Caco-2 (cell line): Measurements from ENCODE around the gene SYNJ1. TPM values are rescaled to one million over a fixed set of nuclear protein-coding genes. Genes with fewer than 3 reads are reported as not detected.
A peak's percentile ranks its signal among the peaks of the same experiment; 100 is the strongest.

Source experiments
- BruUV-seq: library from RNA; stranded (reverse); fragments of 400-500 nt; replicated peaks from 2 replicates; lab custom pipeline; 2021; lab: Mats Ljungman, UMichigan
- CTCF ChIA-PET: fragments of 300-600 bp; sonication (Branson Sonifier 250); formaldehyde crosslinking; loops from one replicate; lab custom pipeline; 2022; ENCODE audit warnings: antibody characterized with exemption; lab: Charles Lee
- POLR2A ChIA-PET: fragments of 300-600 bp; sonication (Branson Sonifier 250); formaldehyde crosslinking; loops from one replicate; lab custom pipeline; 2022; ENCODE audit warnings: antibody characterized with exemption; lab: Charles Lee
- DNase-seq, 2 experiments: peaks; one replicate each; pipeline versions ENCODE4 v3.0.0 to v3.0.0-alpha.2; 2020 to 2022
- H3K27me3 ChIP-seq: replicated peaks from 2 replicates; pipeline ENCODE4 v1.6.0; 2011; ENCODE audit warnings: low read length; ENCODE audit not compliant: control insufficient read depth, insufficient read depth
- H3K36me3 ChIP-seq: 2 replicates; pipeline ENCODE4 v1.5.1; 2011; ENCODE audit warnings: low read length; ENCODE audit not compliant: control insufficient read depth, insufficient read depth
- H3K4me1 ChIP-seq: fragments of 250-450 bp; sonication (Bioruptor Pico); 2 replicates; pipeline ENCODE4 v1.5.1; 2020; ENCODE audit warnings: mild to moderate bottlenecking
- H3K4me3 ChIP-seq: 2 replicates; pipeline ENCODE4 v1.5.1; 2011; ENCODE audit warnings: low read depth, mild to moderate bottlenecking, control low read depth, low read length
- H3K9me3 ChIP-seq: fragments of 250-450 bp; sonication (Bioruptor Pico); 2 replicates; pipeline ENCODE4 v1.5.1; 2020; ENCODE audit warnings: mild to moderate bottlenecking, moderate library complexity
- H3K27ac Mint-ChIP-seq: one replicate; pipeline ENCODE4 v1.8.0; 2022; ENCODE audit warnings: mixed read lengths; ENCODE audit not compliant: unreplicated experiment
- H3K27me3 Mint-ChIP-seq: one replicate; pipeline ENCODE4 v1.8.0; 2022; ENCODE audit warnings: mixed read lengths; ENCODE audit not compliant: insufficient read depth, unreplicated experiment
- H3K36me3 Mint-ChIP-seq: one replicate; pipeline ENCODE4 v1.8.0; 2022; ENCODE audit warnings: mild to moderate bottlenecking, mixed read lengths; ENCODE audit not compliant: insufficient read depth, unreplicated experiment
- H3K4me1 Mint-ChIP-seq: one replicate; pipeline ENCODE4 v1.8.0; 2022; ENCODE audit warnings: low read depth, mixed read lengths; ENCODE audit not compliant: unreplicated experiment
- H3K4me3 Mint-ChIP-seq: one replicate; pipeline ENCODE4 v1.8.0; 2022; ENCODE audit warnings: mild to moderate bottlenecking, moderate library complexity, mixed read lengths; ENCODE audit not compliant: unreplicated experiment
- H3K9me3 Mint-ChIP-seq: one replicate; pipeline ENCODE4 v1.8.0; 2022; ENCODE audit warnings: mixed read lengths; ENCODE audit not compliant: unreplicated experiment
- intact Hi-C: fragments of 100-400 bp; cut with micrococcal nuclease; formaldehyde crosslinking; loops from one replicate; pipeline ENCODE4 v1.10.0; 2022; ENCODE audit not compliant: unreplicated experiment
- total RNA-seq: library from RNA; stranded (reverse); gene quantifications from 2 replicates; pipeline ENCODE4 v1.2.3, GENCODE V29; 2022
- TF ChIP-seq, protein P1 (sequence below), 2 experiments: fragments of 200-600 bp in 1 of 2; IDR thresholded peaks; 1 replicate in 1 of 2; 2 replicates in 1 of 2; pipeline versions ENCODE4 v1.5.1 to v1.8.0; 2011 to 2022; ENCODE audit warnings: antibody characterized with exemption in 1 of 2, control low read depth in 1 of 2, inconsistent platforms in 1 of 2, low read depth in 1 of 2, low read length in 1 of 2, mild to moderate bottlenecking in 1 of 2, moderate library complexity in 1 of 2; ENCODE audit not compliant: insufficient read depth in 1 of 2, severe bottlenecking in 1 of 2, unreplicated experiment in 1 of 2

The SYNJ1 gene
- total RNA-seq, 1 experiment from 2014 or later: 8.3 TPM

DNA sequence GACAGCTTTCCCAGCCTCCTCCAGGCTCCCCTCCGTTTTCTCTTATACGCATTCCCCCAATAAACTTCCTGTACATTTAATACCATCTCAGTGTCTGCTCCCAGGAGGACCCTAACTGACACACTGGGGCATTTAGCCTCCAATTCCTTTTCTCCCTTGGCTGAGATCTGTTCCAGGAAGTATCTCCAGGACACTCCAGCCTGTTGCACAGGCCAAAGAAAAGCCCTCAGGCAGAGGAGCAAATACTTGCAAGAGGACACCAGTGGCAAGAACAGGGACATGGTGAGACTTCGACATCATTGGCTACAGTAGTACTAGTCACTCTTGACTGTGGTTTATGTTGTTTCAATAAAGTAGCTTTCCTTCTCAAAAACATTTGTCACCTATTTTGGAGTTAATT, 4.7 kb upstream of the SYNJ1 start:
- Histone ChIP-seq H3K9me3 (no peaks in the 10 kb centered on the region), H3K27me3 (no peaks in the 10 kb centered on the region), H3K36me3 (no peaks in the 10 kb centered on the region), H3K4me3 (no peak overlapping the region), H3K4me1 (peaks cover 4% of the 10 kb centered on the region; the same call in 1 of the 2 replicates)
- intact Hi-C loops: no loop called here
- ChIA-PET POLR2A (no interaction called here), CTCF (no interaction called here)
- Mint-ChIP-seq H3K4me1 (no peaks in the 10 kb centered on the region), H3K36me3 (peaks cover 36% of the 10 kb centered on the region), H3K9me3 (no peaks in the 10 kb centered on the region), H3K27me3 (no peaks in the 10 kb centered on the region), H3K4me3 (no peak overlapping the region), H3K27ac (peak overlapping the region; percentile 12)
- TF ChIP-seq, protein P1, sequence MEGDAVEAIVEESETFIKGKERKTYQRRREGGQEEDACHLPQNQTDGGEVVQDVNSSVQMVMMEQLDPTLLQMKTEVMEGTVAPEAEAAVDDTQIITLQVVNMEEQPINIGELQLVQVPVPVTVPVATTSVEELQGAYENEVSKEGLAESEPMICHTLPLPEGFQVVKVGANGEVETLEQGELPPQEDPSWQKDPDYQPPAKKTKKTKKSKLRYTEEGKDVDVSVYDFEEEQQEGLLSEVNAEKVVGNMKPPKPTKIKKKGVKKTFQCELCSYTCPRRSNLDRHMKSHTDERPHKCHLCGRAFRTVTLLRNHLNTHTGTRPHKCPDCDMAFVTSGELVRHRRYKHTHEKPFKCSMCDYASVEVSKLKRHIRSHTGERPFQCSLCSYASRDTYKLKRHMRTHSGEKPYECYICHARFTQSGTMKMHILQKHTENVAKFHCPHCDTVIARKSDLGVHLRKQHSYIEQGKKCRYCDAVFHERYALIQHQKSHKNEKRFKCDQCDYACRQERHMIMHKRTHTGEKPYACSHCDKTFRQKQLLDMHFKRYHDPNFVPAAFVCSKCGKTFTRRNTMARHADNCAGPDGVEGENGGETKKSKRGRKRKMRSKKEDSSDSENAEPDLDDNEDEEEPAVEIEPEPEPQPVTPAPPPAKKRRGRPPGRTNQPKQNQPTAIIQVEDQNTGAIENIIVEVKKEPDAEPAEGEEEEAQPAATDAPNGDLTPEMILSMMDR (IDR thresholded peaks at IDR 0.05; ENCODE audit: insufficient read depth in 1 of 2, low read depth in 1 of 2, low read length in 1 of 2, severe bottlenecking in 1 of 2, unreplicated experiment in 1 of 2): no peak
- no TSS peak for BruUV-seq
- DNase-seq: no peak

DNA sequence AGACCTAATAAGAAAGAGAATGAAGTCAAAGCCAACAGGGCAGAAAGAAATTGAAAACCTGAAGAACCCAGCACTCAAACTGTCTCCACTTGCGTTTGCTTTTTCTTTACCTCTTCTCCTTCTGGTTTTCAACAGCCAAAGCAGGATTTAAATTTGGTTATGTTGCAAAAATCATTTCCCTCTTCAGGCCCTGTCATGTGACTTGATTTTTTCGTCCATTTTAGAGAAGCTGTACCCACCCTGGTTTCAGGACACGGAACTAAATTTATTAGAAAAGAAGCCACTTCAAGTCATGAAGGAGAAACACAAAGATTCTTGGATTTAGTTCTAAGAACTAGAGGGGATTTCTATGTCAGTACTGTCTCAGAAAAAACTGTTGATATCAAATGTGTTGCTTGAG, 1.0 kb upstream of the SYNJ1 start:
- TF ChIP-seq, protein P1 (IDR thresholded peaks at IDR 0.05; ENCODE audit: insufficient read depth in 1 of 2, low read depth in 1 of 2, low read length in 1 of 2, severe bottlenecking in 1 of 2, unreplicated experiment in 1 of 2): no peak
- Histone ChIP-seq H3K36me3 (no peaks in the 10 kb centered on the region), H3K4me3 (peak overlapping the region; percentile 97), H3K9me3 (no peaks in the 10 kb centered on the region), H3K4me1 (peaks cover 4% of the 10 kb centered on the region; the same call in 1 of the 2 replicates), H3K27me3 (no peaks in the 10 kb centered on the region)
- Mint-ChIP-seq H3K4me3 (peak overlapping the region; percentile 99), H3K36me3 (peaks cover 27% of the 10 kb centered on the region), H3K9me3 (no peaks in the 10 kb centered on the region), H3K27me3 (no peaks in the 10 kb centered on the region), H3K27ac (peak overlapping the region; percentile 91), H3K4me1 (peaks cover under 1% of the 10 kb centered on the region)
- no peak for DNase-seq
- ChIA-PET CTCF (interaction anchor here (1.3 kb wide), 1 partner anchor 42 kb away, joined by 6 read pairs; the partner anchor contains the start of gene PAXBP1), POLR2A (interaction anchor here (0.6 to 1.3 kb wide), 3 partner anchors 19 to 43 kb away, joined by 3 to 7 read pairs (median 6); partner anchors contain the start of gene PAXBP1)
- intact Hi-C loops: loop anchor here (1.0 kb wide), 1 partner anchor 43 kb away; no protein-coding TSS in a partner anchor
- BruUV-seq: TSS peak; percentile 74

DNA sequence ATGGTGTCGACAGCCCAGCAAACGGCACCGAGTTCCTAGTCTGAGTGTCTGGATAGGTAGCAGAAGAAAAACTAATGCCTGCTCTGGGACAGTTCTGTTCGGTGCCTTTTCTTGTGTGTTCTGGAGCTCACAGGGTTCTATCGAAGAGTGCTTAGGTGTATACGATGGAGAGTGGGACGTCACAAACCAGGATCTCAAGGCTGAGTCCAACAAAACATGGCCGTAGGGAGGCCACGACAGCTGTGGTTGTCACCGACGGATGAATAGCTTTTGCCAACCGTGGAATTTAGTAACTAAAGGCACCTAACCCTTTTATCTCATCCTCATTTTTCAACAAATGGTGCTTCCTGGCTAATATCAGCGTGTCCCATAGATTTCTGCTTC, 635 bp upstream of the SYNJ1 start:
- intact Hi-C loops: loop anchor here (1.0 kb wide), 1 partner anchor 44 kb away; no protein-coding TSS in a partner anchor
- Histone ChIP-seq H3K9me3 (no peaks in the 10 kb centered on the region), H3K4me1 (peaks cover 4% of the 10 kb centered on the region; the same call in 1 of the 2 replicates), H3K27me3 (no peaks in the 10 kb centered on the region), H3K36me3 (no peaks in the 10 kb centered on the region), H3K4me3 (peak overlapping the region; percentile 97)
- peak overlapping the region; percentile 99 for H3K4me3 Mint-ChIP-seq
- H3K9me3 Mint-ChIP-seq: no peaks in the 10 kb centered on the region
- CTCF ChIA-PET: interaction anchor here (1.3 kb wide), 1 partner anchor 43 kb away, joined by 6 read pairs; the partner anchor contains the start of gene PAXBP1
- peaks cover 5% of the 10 kb centered on the region for H3K4me1 Mint-ChIP-seq
- H3K27ac Mint-ChIP-seq: peak overlapping the region; percentile 91
- DNase-seq: no peak
- POLR2A ChIA-PET: interaction anchor here (0.6 to 1.3 kb wide), 4 partner anchors 8 to 43 kb away, joined by 3 to 7 read pairs (median 4); partner anchors contain the start of gene PAXBP1
- BruUV-seq: no TSS peak
- TF ChIP-seq, protein P1 (IDR thresholded peaks at IDR 0.05; ENCODE audit: insufficient read depth in 1 of 2, low read depth in 1 of 2, low read length in 1 of 2, severe bottlenecking in 1 of 2, unreplicated experiment in 1 of 2): no peak
- H3K27me3 Mint-ChIP-seq: no peaks in the 10 kb centered on the region
- peaks cover 29% of the 10 kb centered on the region for H3K36me3 Mint-ChIP-seq
